WTC11 (cell line): ENCODE results near the gene TTC24. TPM values are rescaled to one million over a fixed set of nuclear protein-coding genes. Genes with fewer than 3 reads are reported as not detected.

ENCODE experiments used
- ATAC-seq: fragments of 200-7000 bp; cut with Tn5 transposase; 2 replicates; pipeline ENCODE4 v1.10.0; 2021; ENCODE audit warnings: mild to moderate bottlenecking, moderate library complexity
- CTCF ChIA-PET: fragments of 300-600 bp; sonication (Branson Sonifier 250); formaldehyde crosslinking; loops from one replicate; lab custom pipeline; 2021; ENCODE audit warnings: antibody characterized with exemption; lab: Charles Lee
- POLR2A ChIA-PET: fragments of 350-600 bp; sonication (Branson Sonifier 250); formaldehyde crosslinking; loops from one replicate; lab custom pipeline; 2021; ENCODE audit warnings: antibody characterized with exemption; lab: Charles Lee
- DNase-seq: peaks from one replicate; pipeline ENCODE4 v3.0.0; 2021; ENCODE audit warnings: low spot score
- H3K27ac Mint-ChIP-seq: 2 replicates; pipeline ENCODE4 v1.8.0; 2021; ENCODE audit warnings: mixed read lengths
- H3K27me3 Mint-ChIP-seq: 2 replicates; pipeline ENCODE4 v1.8.0; 2021; ENCODE audit warnings: low read depth, mild to moderate bottlenecking, moderate library complexity, mixed read lengths
- H3K36me3 Mint-ChIP-seq: 2 replicates; pipeline ENCODE4 v1.8.0; 2021; ENCODE audit warnings: mixed read lengths
- H3K4me1 Mint-ChIP-seq: 2 replicates; pipeline ENCODE4 v1.8.0; 2022; ENCODE audit warnings: mixed read lengths
- H3K4me3 Mint-ChIP-seq: 2 replicates; pipeline ENCODE4 v1.8.0; 2021; ENCODE audit warnings: mild to moderate bottlenecking, moderate library complexity, mixed read lengths
- H3K9me3 Mint-ChIP-seq: 2 replicates; pipeline ENCODE4 v1.8.0; 2021; ENCODE audit warnings: mixed read lengths
- NFE2L1 ChIP-seq: sonication (generic); formaldehyde crosslinking; IDR thresholded peaks from 2 replicates; pipeline ENCODE4 v1.8.1; 2023; ENCODE audit warnings: missing genetic modification reagents
- NFYB ChIP-seq: sonication (generic); formaldehyde crosslinking; conservative IDR thresholded peaks from 2 replicates; pipeline ENCODE4 v1.8.0; 2022; ENCODE audit warnings: low read depth, missing genetic modification reagents
- NR1H2 ChIP-seq: sonication (generic); formaldehyde crosslinking; IDR thresholded peaks from 2 replicates; pipeline ENCODE4 v1.9.0; 2021; ENCODE audit warnings: mild to moderate bottlenecking, moderate library complexity, missing genetic modification reagents
- SP1 ChIP-seq: sonication (generic); formaldehyde crosslinking; conservative IDR thresholded peaks from 2 replicates; pipeline ENCODE4 v1.8.1; 2022; ENCODE audit warnings: missing genetic modification reagents
- ZNF232 ChIP-seq: sonication (generic); formaldehyde crosslinking; IDR thresholded peaks from 2 replicates; pipeline ENCODE4 v1.8.0; 2022; ENCODE audit warnings: mild to moderate bottlenecking, missing genetic modification reagents
- total RNA-seq: library from RNA; stranded (reverse); gene quantifications from 3 replicates; pipeline ENCODE4 v1.2.3, GENCODE V29; 2021
- TF ChIP-seq, protein P1 (sequence below): sonication (generic); formaldehyde crosslinking; IDR thresholded peaks from 2 replicates; pipeline ENCODE4 v1.8.1; 2023; ENCODE audit warnings: mild to moderate bottlenecking, missing genetic modification reagents
- TF ChIP-seq, protein P2 (sequence below): sonication (generic); formaldehyde crosslinking; IDR thresholded peaks from 2 replicates; pipeline ENCODE4 v1.8.1; 2022; ENCODE audit warnings: low read depth, missing genetic modification reagents, borderline replicate concordance
- TF ChIP-seq, protein P3 (sequence below): sonication (generic); formaldehyde crosslinking; IDR thresholded peaks from 2 replicates; pipeline ENCODE4 v1.8.1; 2022; ENCODE audit warnings: mild to moderate bottlenecking, missing genetic modification reagents, moderate library complexity, borderline replicate concordance
- TF ChIP-seq, protein P4 (sequence below): sonication (generic); formaldehyde crosslinking; conservative IDR thresholded peaks from 2 replicates; pipeline ENCODE4 v1.8.1; 2023; ENCODE audit warnings: mild to moderate bottlenecking, low read depth, missing genetic modification reagents, moderate library complexity
- TF ChIP-seq, protein P5 (sequence below): sonication (generic); formaldehyde crosslinking; IDR thresholded peaks from 2 replicates; pipeline ENCODE4 v1.8.1; 2023; ENCODE audit warnings: mild to moderate bottlenecking, missing genetic modification reagents, moderate library complexity
- TF ChIP-seq, protein P6 (sequence below): sonication (generic); formaldehyde crosslinking; conservative IDR thresholded peaks from 2 replicates; pipeline ENCODE4 v1.8.1; 2022; ENCODE audit warnings: mild to moderate bottlenecking, missing genetic modification reagents
- TF ChIP-seq, protein P7 (sequence below): sonication (generic); formaldehyde crosslinking; IDR thresholded peaks from 2 replicates; pipeline ENCODE4 v1.8.0; 2023; ENCODE audit warnings: mild to moderate bottlenecking, missing genetic modification reagents

Gene TTC24
- total RNA-seq, 1 experiment from 2014 or later = 0.20 TPM

DNA sequence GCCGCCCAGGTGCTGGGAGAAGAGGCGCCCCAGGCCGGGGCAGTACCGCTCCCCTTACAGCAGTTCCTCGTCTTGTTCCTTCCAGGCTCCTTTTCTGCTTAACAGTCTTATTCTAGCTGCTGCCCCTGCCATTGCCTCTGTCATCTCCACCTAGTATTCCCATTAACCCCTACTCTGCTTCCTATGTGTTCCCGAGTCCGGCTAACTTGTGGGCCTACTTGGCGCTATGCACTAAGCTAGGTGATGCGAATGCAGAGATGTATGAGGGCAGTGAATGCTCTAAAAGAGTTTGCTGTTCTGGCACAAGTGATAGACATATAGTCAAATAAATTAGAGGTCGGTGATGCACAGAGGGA is 6.9 kb upstream of the TTC24 start:
- Mint-ChIP-seq H3K9me3 (no peaks in the 10 kb centered on the region), H3K36me3 (peaks cover 11% of the 10 kb centered on the region), H3K4me3 (peak overlapping the region; percentile 99), H3K4me1 (peaks cover 15% of the 10 kb centered on the region), H3K27me3 (no peaks in the 10 kb centered on the region; the same call in 1 of the 2 replicates)
- ChIA-PET POLR2A (no interaction called here), CTCF (interaction anchor here (0.9 to 2.3 kb wide), 6 partner anchors 12 to 107 kb away, joined by 3 to 15 read pairs (median 4); partner anchors contain the start of gene HAPLN2)
- peak; percentile 15 for ATAC-seq
- no peak for TF ChIP-seq NR1H2 (CRISPR knock-in tag)
- TF ChIP-seq, protein P1, sequence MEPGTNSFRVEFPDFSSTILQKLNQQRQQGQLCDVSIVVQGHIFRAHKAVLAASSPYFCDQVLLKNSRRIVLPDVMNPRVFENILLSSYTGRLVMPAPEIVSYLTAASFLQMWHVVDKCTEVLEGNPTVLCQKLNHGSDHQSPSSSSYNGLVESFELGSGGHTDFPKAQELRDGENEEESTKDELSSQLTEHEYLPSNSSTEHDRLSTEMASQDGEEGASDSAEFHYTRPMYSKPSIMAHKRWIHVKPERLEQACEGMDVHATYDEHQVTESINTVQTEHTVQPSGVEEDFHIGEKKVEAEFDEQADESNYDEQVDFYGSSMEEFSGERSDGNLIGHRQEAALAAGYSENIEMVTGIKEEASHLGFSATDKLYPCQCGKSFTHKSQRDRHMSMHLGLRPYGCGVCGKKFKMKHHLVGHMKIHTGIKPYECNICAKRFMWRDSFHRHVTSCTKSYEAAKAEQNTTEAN (CRISPR knock-in tag) = 0 out of 2 replicates have a peak, but pooled peaks have one; percentile 35
- TF ChIP-seq, all 79 proteins: peak for 1
- H3K27ac Mint-ChIP-seq = no peak overlapping the region
- no peak for DNase-seq

DNA sequence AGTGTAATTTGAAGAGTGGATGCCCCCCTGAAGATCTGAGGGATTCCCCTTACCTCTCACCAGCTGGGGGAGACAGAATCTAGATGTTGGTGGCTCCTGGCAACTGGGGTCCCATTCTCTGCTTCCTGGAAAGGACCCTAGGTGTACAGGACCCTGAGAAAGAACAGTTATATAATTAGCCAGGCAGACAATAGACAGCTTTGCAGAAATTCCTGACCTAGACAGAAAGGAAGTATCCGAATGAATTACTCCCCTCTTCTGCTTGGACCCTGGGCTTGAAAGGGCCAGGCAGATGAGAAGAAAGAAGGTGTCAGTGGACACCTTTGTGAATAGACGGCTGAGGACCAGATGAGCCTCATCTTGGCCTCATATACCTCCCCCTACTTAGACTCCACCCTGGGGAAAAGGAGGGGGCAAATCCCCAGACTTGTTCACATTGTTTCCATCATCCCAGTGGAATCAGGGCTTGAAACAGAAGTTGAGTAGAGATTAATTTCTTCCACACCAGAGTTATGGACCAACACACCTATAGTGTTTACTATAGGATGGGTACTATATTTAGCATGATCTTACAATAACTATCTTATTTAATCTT is 5.4 kb upstream of the TTC24 start:
- H3K27ac Mint-ChIP-seq = no peak overlapping the region
- no peaks in the 10 kb centered on the region for H3K9me3 Mint-ChIP-seq
- DNase-seq = no peak
- TF ChIP-seq, protein P2, sequence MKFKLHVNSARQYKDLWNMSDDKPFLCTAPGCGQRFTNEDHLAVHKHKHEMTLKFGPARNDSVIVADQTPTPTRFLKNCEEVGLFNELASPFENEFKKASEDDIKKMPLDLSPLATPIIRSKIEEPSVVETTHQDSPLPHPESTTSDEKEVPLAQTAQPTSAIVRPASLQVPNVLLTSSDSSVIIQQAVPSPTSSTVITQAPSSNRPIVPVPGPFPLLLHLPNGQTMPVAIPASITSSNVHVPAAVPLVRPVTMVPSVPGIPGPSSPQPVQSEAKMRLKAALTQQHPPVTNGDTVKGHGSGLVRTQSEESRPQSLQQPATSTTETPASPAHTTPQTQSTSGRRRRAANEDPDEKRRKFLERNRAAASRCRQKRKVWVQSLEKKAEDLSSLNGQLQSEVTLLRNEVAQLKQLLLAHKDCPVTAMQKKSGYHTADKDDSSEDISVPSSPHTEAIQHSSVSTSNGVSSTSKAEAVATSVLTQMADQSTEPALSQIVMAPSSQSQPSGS (CRISPR knock-in tag) = no peak
- TF ChIP-seq SP1 (CRISPR knock-in tag) (no peak), ZNF232 (CRISPR knock-in tag) (no peak), NFYB (CRISPR knock-in tag) (no peak), NFE2L1 (no peak)
- TF ChIP-seq, protein P3, sequence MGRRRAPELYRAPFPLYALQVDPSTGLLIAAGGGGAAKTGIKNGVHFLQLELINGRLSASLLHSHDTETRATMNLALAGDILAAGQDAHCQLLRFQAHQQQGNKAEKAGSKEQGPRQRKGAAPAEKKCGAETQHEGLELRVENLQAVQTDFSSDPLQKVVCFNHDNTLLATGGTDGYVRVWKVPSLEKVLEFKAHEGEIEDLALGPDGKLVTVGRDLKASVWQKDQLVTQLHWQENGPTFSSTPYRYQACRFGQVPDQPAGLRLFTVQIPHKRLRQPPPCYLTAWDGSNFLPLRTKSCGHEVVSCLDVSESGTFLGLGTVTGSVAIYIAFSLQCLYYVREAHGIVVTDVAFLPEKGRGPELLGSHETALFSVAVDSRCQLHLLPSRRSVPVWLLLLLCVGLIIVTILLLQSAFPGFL = no peak
- TF ChIP-seq, protein P4, sequence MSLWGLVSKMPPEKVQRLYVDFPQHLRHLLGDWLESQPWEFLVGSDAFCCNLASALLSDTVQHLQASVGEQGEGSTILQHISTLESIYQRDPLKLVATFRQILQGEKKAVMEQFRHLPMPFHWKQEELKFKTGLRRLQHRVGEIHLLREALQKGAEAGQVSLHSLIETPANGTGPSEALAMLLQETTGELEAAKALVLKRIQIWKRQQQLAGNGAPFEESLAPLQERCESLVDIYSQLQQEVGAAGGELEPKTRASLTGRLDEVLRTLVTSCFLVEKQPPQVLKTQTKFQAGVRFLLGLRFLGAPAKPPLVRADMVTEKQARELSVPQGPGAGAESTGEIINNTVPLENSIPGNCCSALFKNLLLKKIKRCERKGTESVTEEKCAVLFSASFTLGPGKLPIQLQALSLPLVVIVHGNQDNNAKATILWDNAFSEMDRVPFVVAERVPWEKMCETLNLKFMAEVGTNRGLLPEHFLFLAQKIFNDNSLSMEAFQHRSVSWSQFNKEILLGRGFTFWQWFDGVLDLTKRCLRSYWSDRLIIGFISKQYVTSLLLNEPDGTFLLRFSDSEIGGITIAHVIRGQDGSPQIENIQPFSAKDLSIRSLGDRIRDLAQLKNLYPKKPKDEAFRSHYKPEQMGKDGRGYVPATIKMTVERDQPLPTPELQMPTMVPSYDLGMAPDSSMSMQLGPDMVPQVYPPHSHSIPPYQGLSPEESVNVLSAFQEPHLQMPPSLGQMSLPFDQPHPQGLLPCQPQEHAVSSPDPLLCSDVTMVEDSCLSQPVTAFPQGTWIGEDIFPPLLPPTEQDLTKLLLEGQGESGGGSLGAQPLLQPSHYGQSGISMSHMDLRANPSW = no peak
- TF ChIP-seq, protein P5, sequence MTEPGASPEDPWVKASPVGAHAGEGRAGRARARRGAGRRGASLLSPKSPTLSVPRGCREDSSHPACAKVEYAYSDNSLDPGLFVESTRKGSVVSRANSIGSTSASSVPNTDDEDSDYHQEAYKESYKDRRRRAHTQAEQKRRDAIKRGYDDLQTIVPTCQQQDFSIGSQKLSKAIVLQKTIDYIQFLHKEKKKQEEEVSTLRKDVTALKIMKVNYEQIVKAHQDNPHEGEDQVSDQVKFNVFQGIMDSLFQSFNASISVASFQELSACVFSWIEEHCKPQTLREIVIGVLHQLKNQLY (CRISPR knock-in tag) = no peak
- TF ChIP-seq, protein P6, sequence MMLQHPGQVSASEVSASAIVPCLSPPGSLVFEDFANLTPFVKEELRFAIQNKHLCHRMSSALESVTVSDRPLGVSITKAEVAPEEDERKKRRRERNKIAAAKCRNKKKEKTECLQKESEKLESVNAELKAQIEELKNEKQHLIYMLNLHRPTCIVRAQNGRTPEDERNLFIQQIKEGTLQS (CRISPR knock-in tag) = no peak
- TF ChIP-seq, protein P7, sequence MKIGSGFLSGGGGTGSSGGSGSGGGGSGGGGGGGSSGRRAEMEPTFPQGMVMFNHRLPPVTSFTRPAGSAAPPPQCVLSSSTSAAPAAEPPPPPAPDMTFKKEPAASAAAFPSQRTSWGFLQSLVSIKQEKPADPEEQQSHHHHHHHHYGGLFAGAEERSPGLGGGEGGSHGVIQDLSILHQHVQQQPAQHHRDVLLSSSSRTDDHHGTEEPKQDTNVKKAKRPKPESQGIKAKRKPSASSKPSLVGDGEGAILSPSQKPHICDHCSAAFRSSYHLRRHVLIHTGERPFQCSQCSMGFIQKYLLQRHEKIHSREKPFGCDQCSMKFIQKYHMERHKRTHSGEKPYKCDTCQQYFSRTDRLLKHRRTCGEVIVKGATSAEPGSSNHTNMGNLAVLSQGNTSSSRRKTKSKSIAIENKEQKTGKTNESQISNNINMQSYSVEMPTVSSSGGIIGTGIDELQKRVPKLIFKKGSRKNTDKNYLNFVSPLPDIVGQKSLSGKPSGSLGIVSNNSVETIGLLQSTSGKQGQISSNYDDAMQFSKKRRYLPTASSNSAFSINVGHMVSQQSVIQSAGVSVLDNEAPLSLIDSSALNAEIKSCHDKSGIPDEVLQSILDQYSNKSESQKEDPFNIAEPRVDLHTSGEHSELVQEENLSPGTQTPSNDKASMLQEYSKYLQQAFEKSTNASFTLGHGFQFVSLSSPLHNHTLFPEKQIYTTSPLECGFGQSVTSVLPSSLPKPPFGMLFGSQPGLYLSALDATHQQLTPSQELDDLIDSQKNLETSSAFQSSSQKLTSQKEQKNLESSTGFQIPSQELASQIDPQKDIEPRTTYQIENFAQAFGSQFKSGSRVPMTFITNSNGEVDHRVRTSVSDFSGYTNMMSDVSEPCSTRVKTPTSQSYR (CRISPR knock-in tag) = no peak
- TF ChIP-seq, all 79 proteins: peak for 0
- H3K36me3 Mint-ChIP-seq = peaks cover 5% of the 10 kb centered on the region; the same call in 1 of the 2 replicates
- POLR2A ChIA-PET = no interaction called here
- H3K4me1 Mint-ChIP-seq = peaks cover 15% of the 10 kb centered on the region
- CTCF ChIA-PET = interaction anchor here (0.8 to 1.1 kb wide), 3 partner anchors 9 to 128 kb away, joined by 3 to 7 read pairs (median 3); no protein-coding TSS in a partner anchor
- no peak for ATAC-seq
- H3K4me3 Mint-ChIP-seq = no peak overlapping the region
- no peaks in the 10 kb centered on the region; the same call in 1 of the 2 replicates for H3K27me3 Mint-ChIP-seq
